ENCODE data around the gene FTO.

The FTO gene

DNA sequence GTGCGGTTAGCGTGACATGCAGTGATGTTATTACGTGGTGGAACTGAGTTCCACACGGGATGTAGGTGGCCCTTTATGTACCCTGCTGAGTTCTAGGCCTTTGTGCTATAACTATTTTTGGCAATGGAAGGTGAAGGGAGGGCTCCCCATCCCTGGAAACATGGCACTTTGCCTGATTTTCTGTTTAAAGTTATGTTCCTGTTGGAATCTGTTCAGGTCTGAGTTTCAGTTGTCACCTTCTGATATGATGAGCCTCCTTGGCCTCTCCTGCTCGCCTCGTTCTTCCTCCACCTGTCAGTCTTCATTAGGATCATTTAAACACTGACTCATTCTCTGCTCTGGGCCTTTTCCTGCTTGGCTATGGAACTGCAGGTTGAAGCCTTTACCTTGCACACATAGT lies 200.6 kb downstream of the FTO start:
- no peak for DNase-seq

DNA sequence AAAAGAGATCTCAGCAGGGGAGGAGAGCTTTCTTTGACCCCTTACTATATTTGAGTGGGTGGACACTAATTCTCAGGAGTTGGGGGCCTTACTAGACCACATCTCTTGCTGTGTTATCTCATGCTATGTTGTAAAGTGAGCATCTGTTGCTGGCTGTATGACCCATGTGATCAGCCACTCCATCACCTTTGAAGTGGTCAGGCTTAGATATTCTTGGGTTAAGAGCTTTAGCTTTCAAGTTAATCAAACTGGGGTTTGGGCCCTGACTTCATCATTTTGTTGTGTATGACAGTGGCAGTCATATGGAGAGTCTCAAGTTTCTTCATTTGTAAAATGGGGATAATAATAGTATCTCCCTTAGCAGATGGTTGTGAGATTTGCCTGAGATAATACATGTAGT lies 201.1 kb downstream of the FTO start:
- DNase-seq: no peak

DNA sequence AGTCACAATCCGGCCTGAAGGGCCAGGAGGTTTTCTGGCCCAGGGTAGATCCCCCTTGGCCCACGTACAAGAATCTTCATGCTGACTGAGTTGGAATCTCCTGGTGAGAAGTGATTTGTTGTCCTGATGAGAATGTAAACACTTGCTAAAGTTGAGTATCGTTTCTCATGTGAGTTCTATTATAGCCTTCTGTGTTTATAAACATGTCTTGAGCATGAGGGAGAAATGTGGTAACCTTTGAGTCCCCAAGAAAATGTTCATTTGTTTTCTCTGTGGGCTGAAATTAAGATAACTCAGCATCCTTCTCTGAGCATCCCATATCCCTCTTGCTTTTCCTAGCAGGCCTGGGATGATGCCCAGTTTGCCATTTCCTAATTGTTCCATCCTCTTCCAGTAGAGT lies 204.8 kb downstream of the FTO start:
- DNase-seq: no peak

DNA sequence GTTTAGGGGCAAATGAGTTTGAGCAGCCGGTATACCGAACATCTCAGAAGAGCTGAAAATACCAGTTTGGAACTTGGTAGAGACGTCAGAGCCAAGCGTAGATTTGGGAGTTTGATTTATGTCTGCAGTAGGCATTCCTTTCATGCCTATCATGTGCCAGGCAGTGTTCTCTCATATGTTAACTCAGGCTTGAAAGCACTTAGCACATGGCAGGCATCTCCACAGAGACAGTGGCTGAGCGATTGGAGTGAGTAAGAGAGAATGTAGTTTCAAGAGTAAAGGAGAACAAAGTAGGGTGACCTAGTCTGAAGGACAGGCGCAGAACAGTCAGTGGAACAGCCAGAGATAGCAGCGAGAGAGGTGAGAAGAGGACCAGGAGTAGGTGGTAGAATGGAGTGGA lies 207.0 kb downstream of the FTO start:
- DNase-seq: no peak

DNA sequence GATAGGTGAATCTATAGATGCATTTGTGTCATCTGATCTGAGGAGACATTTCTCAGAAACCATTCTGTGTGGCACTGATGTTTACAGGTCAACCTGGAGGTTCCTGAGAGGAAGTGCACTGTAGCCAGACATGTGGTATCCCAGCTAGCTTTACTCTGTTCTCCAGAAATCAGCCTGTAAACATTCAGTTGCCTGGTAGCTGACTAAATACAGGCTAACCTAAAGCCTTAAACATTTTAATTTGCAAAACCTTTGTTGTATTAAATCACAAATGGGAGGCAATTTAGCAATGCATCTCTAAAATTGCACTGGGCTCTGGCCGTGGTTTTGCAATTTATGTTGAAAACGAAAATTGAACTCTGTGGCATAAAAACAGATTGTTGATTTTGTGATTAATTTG lies 207.6 kb downstream of the FTO start:
- DNase-seq: no peak

DNA sequence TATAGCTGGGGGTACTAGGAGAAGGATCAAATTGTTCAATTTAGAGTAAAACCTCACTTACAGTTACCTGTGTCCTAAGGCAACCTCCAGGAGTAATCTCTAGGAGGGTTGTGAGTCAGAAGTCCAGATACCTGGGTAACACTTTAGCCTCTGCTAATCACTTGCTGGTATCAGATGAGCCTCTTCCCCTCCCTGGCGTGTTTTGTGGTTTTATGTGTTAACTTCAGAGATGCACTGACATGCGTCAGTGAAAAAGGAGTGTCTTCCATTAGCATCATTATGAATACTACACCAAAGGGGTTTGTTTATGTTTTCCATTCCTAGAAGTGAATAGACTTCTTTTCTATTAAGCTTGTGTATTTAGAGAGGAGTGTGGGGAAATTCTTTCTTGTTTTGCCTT lies 208.2 kb downstream of the FTO start:
- no peak for DNase-seq

DNA sequence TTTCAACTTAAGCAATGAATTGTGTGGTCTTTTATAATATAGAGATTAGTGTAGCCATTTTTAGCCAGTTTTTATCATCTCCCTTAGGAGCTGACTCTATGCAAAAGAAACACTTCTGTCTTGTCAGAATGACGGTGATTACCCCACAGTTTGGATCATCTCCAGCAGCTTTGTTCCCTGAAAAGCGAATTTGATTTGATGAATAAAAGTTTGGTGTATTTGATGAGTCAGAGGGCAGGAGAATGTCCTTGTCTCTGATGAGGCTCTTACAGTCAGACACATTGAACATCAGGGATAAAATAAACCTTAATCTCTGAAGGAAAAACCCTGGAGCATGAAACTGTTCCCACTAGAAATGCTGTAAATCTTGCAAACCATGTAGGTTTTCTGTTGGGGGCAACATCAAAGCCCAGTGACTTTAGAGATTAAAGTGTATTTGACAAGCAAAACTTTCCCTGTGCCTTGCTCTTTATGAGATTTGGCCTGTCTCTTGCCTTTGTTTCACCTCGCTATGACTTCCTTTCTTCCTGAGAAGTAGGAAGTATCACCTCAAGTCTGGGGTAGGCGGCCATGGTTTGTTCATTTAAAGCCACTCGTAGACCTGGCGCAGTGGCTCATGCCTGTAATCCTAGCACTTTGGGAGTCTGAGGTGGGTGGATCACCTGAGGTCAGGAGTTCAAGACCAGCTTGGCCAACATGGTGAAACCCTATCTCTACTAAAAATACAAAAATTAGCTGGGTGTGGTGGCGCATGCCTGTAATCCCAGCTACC lies 209.3 kb downstream of the FTO start:
- DNase-seq: peak in 1 of 2 donors; percentile 9

DNA sequence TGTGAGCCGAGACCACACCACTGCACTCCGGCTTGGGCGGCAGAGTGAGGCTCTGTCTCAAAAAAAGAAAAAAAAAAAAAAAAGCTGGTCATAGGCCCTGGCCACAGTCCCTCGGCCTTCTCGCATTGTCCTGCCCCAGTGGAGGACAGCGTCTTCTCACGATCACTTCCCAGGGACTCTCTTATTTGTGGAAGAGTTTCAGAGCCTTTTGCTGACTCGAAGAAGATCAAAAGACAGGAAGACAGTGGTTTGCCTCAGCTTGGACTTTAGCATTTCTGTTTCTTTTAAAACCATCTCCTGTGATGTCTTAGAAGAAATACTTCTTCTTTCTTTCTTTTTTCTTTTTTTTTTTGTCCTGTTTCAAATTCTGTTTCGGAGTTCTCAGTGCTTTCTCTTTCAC lies 210.0 kb downstream of the FTO start:
- DNase-seq: no peak

DNA sequence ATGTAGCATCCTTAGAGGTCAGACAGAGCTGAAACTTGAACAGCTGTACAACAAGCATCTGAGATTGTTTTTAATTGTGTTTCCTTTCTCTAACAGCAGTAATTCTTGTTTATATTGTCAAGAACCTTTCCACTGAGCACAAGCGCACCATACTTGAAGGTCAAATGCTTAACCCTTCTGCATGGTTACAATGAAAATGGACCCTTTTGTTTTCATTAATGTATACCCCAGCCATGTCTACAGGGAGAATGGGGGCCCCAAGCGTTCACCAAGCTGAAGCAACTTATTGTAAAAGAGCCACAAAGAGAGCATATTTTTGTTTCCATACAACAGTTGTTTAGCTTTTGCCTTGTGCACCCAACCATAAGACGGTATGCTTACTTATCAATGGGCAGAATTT lies 210.8 kb downstream of the FTO start:
- no peak for DNase-seq

DNA sequence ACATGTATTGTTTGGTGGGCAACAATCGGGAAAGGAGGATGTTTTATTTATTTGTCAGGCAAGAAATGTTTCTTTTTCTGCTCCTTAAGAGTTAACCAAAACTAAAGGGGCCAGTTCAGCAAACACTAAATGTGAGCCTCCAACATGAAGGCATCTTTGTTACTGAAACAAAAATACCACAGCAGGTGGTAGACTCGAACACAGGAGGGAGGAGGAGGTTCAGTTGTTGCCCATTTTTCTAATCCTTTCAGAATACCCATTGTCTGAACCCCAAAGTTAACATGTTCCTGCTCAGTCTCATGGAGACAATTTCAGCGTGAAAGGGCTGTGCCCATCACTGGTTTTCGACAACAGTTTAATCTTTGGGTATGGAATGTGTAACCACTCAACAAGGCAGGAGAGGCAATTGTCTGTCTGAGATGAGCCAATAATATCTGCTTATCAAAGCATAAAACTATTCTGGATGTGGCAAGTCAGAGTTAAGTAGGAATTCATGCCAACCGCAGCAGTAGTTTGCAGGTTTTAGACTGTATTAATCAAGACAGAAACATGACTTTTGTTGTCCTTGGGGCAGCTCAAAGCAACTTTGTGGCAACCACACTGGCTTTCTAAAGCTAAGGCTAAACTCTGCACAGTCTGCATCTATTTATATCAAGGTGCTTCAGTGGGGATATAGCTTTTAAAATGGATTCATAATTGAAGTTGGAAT lies 211.7 kb downstream of the FTO start:
- DNase-seq: no peak

DNA sequence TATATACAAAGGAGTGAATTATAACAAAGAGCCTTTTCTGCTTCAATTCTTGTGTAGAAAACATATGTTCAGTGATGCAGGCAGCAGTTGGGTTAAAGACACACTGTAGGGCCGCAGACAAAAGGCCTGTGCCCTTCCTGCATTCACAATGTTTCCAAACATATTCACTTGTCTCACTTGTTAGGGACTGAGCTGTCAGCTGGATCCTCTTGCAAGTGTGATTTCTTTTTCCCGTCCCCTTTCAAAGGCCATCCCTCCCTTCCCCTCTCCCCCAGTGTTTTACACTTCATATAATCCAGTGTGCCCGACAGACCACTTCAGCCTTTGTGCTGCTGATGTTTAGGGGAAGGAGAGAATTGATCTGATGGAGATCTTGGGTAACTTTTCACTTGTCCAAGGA lies 217.0 kb downstream of the FTO start:
- no peak for DNase-seq

DNA sequence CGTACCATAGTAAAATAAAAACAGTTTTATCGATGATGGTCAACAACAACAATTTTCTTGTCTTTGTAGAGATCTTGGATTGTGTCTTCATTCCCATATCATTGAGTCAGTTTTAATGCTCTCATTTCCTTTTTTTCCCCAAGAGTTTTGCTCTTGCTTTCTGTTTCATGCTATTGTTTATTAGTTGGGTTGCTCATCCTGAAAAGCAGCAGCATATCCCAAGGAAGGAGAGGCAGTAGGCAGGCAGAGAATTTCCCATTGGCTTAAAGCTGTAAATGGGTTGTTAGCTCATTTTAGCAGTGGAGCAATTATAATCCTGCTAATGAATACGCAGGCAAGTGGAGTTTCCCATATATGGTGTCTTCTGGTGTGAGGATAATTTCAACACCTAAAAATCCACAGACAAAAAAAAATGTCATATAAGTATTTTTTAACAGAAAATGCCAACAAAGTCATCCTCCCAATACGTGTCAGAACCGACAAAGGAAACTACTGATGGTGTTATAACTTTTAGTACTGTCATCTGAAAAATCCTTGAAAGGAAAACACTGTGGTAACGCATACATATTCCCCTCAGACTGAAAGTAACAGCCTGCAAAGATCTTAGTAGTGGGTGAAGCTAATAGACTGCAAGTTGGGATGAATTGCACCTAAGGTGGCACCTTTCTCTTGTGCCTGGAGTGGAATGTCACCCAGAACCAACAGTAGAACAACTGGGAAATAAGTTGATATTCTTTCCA lies 218.3 kb downstream of the FTO start:
- DNase-seq: no peak

DNA sequence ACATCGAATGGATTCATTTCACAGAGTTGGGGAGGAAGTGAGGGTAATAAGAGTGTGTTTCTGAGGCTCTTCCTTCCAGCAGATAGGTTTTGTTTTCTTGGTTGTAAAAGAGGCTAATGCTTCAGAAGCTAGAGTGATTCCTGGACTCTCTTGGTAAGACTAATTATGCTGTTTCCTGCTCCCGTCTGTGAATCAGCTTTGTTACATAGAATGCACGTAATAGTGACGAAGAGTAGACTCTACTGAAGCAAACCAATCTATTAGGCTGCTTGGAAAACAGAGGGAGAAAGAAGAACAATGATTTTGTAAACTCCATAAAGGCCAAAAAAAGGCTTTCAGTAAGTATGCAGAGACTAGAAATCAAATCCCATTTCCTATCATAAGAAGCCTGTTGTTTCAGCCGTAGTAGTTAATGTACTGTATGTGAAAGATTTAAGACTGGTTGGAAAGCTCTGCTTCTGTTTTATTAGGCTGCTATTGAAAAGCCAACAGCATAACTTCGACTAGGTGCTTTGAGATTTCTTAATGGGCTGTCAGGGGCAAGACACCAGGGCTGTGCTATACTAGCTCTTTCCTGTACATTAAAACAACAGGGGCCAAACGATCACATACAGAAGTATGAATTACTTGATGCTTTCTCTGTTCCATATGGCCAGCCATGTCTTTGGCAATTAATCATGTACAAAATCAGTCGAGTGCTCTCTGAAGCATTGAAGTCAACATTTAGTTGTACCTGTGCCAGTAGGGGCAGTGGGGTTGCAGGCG lies 219.0 kb downstream of the FTO start:
- DNase-seq: no peak

DNA sequence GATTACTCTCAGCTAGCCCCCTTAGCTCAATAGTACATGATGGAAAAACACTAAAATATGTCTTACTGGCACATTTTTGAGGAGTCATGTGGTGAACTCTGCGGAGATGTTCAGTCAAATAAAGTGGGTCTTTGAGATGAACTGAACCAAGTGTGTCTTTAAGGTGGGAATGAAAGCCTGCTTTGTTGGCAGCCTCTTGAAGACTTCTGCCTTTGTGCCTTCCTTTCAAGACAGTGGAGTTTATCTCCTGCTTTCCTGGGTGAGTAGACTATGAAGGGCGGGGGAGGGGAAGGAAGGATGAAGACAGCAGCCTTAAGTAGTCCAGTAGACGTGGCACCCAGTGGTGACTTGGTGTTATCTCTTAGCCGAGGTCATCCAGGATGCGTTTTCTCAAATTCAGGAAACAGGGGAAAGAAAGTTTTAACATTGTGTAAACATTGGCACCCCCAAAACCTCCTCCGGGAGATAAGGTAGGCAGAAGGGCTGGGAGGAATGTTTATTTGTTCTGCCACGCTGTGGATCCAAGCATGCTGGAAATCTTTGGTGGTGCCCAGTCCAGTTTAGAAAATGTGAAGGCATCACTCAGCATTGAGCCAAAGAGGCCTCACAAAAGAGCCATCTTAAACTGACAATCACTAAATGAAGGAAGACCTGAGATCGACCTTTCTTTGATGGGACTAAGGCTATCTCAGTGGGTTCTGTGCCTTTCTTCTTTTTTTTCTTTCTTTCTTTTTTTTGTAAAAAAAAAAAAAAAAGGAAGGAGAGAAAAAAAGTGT lies 220.6 kb downstream of the FTO start:
- no peak for DNase-seq

DNA sequence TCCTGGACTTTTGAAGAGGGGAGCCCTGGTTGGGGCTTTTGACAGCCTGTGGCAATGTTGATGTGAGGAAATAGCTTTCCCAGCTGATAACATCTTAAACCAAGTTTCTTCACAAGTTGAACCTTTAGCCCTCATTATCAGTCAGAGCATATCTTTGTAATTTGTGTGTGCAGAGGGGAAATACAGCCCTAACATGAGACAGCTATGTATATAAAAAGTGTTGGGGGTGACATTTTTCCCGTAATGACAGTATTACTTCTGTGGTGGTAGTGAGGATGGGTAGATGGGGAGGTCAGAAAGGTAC lies 221.1 kb downstream of the FTO start:
- no peak for DNase-seq

DNA sequence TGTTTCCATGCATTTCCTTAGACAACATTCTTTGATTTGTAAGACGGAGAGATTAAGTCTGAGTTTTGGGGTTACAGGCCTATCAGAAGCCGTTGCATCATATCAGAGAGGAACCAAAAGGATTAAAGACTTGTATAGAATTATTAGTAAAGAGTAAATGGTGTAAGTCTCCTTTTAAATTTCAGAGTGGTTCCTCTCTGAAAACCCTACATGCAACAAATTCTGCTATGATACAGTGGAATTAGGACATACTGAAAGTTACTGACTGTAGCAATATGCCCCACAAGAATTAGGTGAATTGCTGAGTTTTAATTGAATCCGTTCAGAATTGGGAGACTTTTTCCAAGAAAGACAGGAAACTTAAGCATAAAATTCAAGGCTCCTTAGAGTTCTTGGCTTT lies 221.6 kb downstream of the FTO start:
- DNase-seq: peak in 1 of 2 donors; percentile 47

DNA sequence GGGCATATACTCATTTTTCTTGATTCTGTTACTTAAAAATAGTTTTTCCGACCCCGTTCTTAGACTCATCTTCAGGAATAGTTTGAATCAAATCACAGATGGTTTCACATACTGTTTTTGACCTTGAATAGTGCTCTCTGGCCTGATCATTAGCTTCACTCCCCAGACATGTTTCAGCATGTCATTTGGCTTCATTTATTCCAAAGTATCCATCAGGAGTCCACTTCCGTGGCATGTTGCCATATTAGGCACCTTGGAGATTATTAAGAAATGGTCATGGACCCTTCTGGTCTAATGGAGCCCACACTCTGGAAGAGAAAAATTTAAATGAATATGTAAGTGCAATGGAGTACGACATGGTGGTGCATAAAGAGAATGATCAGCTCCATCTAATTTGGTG lies 222.3 kb downstream of the FTO start:
- DNase-seq: no peak

DNA sequence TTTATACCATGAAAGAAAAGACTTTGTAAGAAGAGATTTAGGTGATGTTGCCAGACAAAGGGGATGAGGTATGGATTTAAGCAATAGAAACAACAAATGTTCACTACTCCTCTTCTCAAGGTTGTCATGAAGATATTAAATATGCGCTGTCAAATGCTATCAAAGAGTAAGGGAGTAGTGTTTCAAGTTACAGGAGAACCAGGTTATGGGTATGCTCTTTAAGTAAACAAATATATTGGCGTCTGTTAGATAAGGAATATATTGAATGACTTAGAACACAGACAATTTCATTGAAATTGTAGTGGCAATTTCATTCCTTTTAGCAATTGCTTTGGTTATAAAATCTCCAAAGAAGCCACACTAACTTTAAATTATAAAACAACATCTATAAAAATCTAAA lies 229.0 kb downstream of the FTO start:
- no peak for DNase-seq

DNA sequence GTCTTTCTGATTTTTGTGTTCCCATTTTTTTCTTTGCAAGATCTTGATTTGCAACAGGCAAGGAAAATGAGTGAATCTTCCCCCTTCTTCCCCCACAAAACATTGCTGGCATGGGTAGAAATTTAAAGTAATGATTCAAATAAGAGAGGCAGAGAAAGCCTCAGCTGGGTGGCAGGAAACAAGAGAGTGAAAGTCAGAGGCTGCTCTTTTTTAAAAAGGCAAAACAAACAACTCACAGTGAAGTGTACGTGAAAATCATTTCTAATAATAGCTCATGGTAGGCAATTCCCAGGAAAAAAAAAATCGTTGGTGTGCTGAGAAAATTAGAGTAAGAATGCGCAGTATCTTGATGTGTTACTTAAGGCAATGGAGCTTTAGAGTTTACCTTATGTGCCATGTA lies 229.5 kb downstream of the FTO start:
- DNase-seq: no peak

DNA sequence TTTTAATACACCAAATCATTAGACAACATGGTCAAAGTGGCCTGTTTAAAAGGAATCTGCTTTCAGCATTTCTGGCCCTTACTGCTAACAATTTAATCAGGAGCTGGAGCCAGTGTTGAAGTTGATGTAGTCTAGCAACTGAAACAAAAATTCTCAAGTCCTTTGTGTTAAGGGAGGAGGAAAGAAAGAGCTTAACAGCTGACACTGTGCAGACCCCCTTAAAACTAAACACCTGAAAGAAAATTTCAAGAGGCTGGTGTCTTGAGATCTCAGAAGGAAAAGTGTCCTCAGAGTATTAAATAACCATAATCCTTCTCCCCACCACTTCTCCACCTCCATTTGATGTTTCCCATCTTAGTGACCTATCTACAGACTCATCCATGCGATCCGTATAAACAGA lies 232.1 kb downstream of the FTO start:
- DNase-seq: no peak

DNA sequence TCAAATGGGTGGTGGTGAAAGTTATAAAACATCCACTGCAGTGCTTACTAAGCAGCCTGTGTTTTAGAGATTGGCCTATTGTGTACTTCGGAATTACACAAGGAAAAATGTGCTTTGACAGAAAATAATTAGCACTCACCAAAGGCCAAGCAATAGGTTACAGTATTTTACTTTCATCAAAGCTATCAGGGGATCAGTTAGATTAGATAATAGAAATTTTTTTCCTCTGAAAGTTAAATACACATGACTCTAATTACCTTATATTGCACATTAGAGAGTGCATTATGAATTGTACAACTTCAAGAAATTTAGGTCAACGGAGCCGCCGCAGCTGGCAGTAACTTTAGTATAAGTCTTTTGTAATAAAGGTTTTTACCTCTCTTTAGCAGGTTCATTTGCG lies 232.6 kb downstream of the FTO start:
- no peak for DNase-seq

DNA sequence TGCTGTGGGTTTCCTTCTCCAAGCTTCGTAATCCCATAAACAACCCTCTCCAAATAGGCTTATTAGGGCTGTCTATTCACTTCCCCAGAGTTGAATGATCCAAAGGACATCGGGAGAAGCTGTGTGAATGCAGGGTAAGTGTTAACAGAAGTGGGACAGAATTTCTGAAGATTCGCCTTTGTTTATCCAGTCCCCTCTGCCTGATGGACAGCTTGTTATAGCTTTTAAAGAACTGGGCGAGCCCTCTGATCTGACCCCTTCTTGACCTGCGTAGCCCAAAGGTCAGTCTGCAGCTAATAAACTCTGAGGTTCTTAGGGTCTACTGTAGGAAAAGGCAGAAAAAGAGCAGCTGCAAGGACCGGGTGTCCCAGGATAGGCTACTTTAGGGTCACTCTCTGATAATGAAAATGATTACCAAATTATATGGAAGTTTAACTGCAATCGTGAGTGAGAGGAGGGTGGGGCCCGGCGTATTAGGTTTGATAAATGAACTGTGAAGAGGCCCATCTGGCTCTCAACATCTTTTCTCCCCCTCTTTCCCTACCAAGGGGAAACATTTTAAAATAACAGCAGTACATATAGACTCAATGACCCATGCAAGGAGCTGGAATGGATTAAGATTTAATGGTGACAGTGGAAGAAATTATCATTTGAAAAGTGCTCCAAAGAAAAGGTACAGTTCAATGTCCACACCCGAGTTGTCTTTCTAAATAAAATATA lies 233.4 kb downstream of the FTO start:
- no peak for DNase-seq
